ENCODE measurements around the gene RBPMS2. TPM values are rescaled to one million over a fixed set of nuclear protein-coding genes. Genes with fewer than 3 reads are reported as not detected.

Gene RBPMS2
- total and polyA plus RNA-seq, 2 of the 8 experiments (the other 6 are each of a cell fraction or from before 2014, with no cell fraction given): 55.8 to 238 TPM

- FAIRE-seq (no peak), DNase-seq (ENCODE audit: low read depth in 1 of 2, low spot score in 2 of 2) (no peak)
- H2AK5ac ChIP-seq (ENCODE audit: low read depth, low read length): no peak overlapping the region
- CTCF ChIA-PET (ENCODE audit: partially characterized antibody): interaction anchor here (1.0 to 9.5 kb wide), 11 partner anchors 10 to 83 kb away, joined by 3 to 106 read pairs (median 5); no protein-coding TSS in a partner anchor
- no peak overlapping the region for H2BK120ac ChIP-seq (replicated peaks; ENCODE audit: low read depth, low read length)
- no peak overlapping the region for H3K14ac ChIP-seq (ENCODE audit: insufficient read length)
- no peak overlapping the region for H2BK12ac ChIP-seq (ENCODE audit: low read depth, low read length)
- no peak overlapping the region for H4K8ac ChIP-seq (ENCODE audit: extremely low read depth, insufficient read depth, low read length)
- no peak overlapping the region for H3K23ac ChIP-seq (ENCODE audit: insufficient read length)
- H3K27me3 ChIP-seq (replicated peaks in 1 of 4; ENCODE audit: control insufficient read depth in 3 of 4, extremely low read depth in 1 of 4, insufficient read depth in 3 of 4, low read length in 3 of 4): peaks cover 0 to 2% (median 0%) of the 10 kb centered on the region in 4 experiments; a peak in 1 of 7 replicates
- H3K9ac ChIP-seq (replicated peaks in 1 of 4; ENCODE audit: extremely low read depth in 1 of 4, low read depth in 3 of 4, low read length in 3 of 4): no peak overlapping the region
- POLR2A ChIA-PET (ENCODE audit: partially characterized antibody): interaction anchor here (0.8 to 59.2 kb wide), 8 partner anchors 1 to 283 kb away, joined by 3 to 1192 read pairs (median 3); no protein-coding TSS in a partner anchor
- H3K9me3 ChIP-seq (ENCODE audit: insufficient read depth in 2 of 2, low read depth in 1 of 2, low read length in 1 of 2): no peaks in the 10 kb centered on the region
- no peak overlapping the region for H4K91ac ChIP-seq (replicated peaks; ENCODE audit: insufficient read length, low read length)
- H3K36me3 ChIP-seq (ENCODE audit: control insufficient read depth in 2 of 4, insufficient read depth in 4 of 4, low read length in 3 of 4): peaks cover 10 to 50% (median 41%) of the 10 kb centered on the region in 4 experiments
- no peak overlapping the region for H2BK5ac ChIP-seq (ENCODE audit: low read depth, low read length)
- H3K79me1 ChIP-seq (ENCODE audit: low read depth, low read length): peaks cover 6% of the 10 kb centered on the region
- peaks cover 28 to 50% of the 10 kb centered on the region in 2 experiments for H4K20me1 ChIP-seq (replicated peaks in 1 of 2; ENCODE audit: control insufficient read depth in 1 of 2, insufficient read depth in 2 of 2, low read length in 2 of 2)
- no peak overlapping the region for H2BK15ac ChIP-seq (ENCODE audit: low read length)
- H3K23me2 ChIP-seq (ENCODE audit: low read depth, low read length): peaks cover 12% of the 10 kb centered on the region
- H3K4me2 ChIP-seq (ENCODE audit: insufficient read depth in 1 of 2, low read depth in 2 of 2, low read length in 2 of 2): no peak overlapping the region
- H3K79me2 ChIP-seq (ENCODE audit: control insufficient read depth in 1 of 2, insufficient read depth in 2 of 2, low read length in 2 of 2): peaks cover 38 to 84% of the 10 kb centered on the region in 2 experiments
- H2AFZ ChIP-seq (ENCODE audit: low read length): no peak overlapping the region
- H3K27ac ChIP-seq (ENCODE audit: low read depth, low read length): no peak overlapping the region
- H2BK20ac ChIP-seq (ENCODE audit: low read length): no peak overlapping the region
- no peak overlapping the region for H4K5ac ChIP-seq (ENCODE audit: insufficient read length, low read depth, low read length)
- no peak overlapping the region for H3K18ac ChIP-seq (ENCODE audit: extremely low read depth, low read length)
- H3K56ac ChIP-seq (replicated peaks; ENCODE audit: insufficient read length, low read depth, low read length): no peak overlapping the region
- WGBS, 2 experiments (ENCODE audit: extremely low coverage in 1 of 2, insufficient coverage in 1 of 2, insufficient read length in 1 of 2, insufficient replicate concordance in 2 of 2, low coverage in 1 of 2, low lambda C conversion rate in 2 of 2, missing lambda C conversion rate in 1 of 2): 96% methylated on average over 6 of the region's 6 CpGs; no CpG with 5 or more reads in 1 of the 2 experiments
- no peak overlapping the region for H3K4me3 ChIP-seq (ENCODE audit: extremely low read depth in 1 of 4, insufficient read depth in 2 of 4, low read depth in 3 of 4, low read length in 4 of 4)
- H3K4ac ChIP-seq (replicated peaks; ENCODE audit: insufficient read length, low read depth, low read length): no peak overlapping the region
- peaks cover 13 to 22% (median 21%) of the 10 kb centered on the region in 4 experiments for H3K4me1 ChIP-seq (replicated peaks in 1 of 4; ENCODE audit: control insufficient read depth in 3 of 4, insufficient read depth in 4 of 4, low read length in 3 of 4)
- TF ChIP-seq CHD2 (IDR thresholded peaks at IDR 0.05; ENCODE audit: low read length): no peak
- no peak for TF ChIP-seq RNF2 (IDR thresholded peaks at IDR 0.05; ENCODE audit: borderline replicate concordance, low read depth, low read length, missing control alignments, poor library complexity, severe bottlenecking)
- no peak for TF ChIP-seq HDAC6 (IDR thresholded peaks at IDR 0.05; ENCODE audit: low read depth, low read length)
- TF ChIP-seq USF2 (IDR thresholded peaks at IDR 0.05; ENCODE audit: low read length): no peak
- TF ChIP-seq CBX8 (IDR thresholded peaks at IDR 0.05; ENCODE audit: borderline replicate concordance, low read depth, low read length): no peak
- TF ChIP-seq RAD21 (IDR thresholded peaks at IDR 0.05 in 1 of 2, conservative IDR thresholded peaks at IDR 0.05 in 1 of 2; ENCODE audit: low read depth in 2 of 2, low read length in 2 of 2): no peak
- TF ChIP-seq CTCF (IDR thresholded peaks at IDR 0.05; ENCODE audit: control extremely low read depth in 1 of 3, insufficient read depth in 1 of 3, low read depth in 1 of 3, low read length in 3 of 3): no peak
- no peak for TF ChIP-seq TCF12 (IDR thresholded peaks at IDR 0.05; ENCODE audit: low read depth, low read length)
- TF ChIP-seq SIRT6 (IDR thresholded peaks at IDR 0.05; ENCODE audit: low read length): no peak
These were observed 79.8 kb downstream of the RBPMS2 start for GRCh38 chr15:64695561-64695992.

Measured in H1 (cell line).